Kidney (tissue), 14 donors: ENCODE measurements around the gene RNF41. TPM values are rescaled to one million over a fixed set of nuclear protein-coding genes. Genes with fewer than 3 reads are reported as not detected.

ENCODE experiments used
- DNase-seq, 5 donors: peaks; one replicate each; pipeline ENCODE4 v3.0.0-alpha.2; 2013 to 2020
- FAIRE-seq: peaks from 2 replicates; lab custom pipeline; 2012; peaks lifted over from hg19 to GRCh38; lab: Jason Lieb, UNC
- H3K27ac ChIP-seq, 2 donors: one replicate each; pipeline ENCODE4 v1.7.0; 2013; ENCODE audit warnings: low read depth in 2 of 2, low read length in 2 of 2, inconsistent platforms in 1 of 2
- H3K27me3 ChIP-seq: one replicate; pipeline ENCODE4 v1.7.1; 2013; ENCODE audit warnings: low read length, inconsistent platforms; ENCODE audit not compliant: control insufficient read depth, insufficient read depth
- H3K36me3 ChIP-seq, 3 donors: one replicate each; pipeline versions ENCODE4 v1.7.0 to v1.7.1; 2013; ENCODE audit warnings: low read length in 3 of 3, control low read depth in 1 of 3, inconsistent platforms in 1 of 3; ENCODE audit not compliant: insufficient read depth in 3 of 3, control insufficient read depth in 2 of 3
- H3K4me1 ChIP-seq, 3 donors: one replicate each; pipeline versions ENCODE4 v1.7.0 to v1.7.1; 2013; ENCODE audit warnings: low read length in 3 of 3, inconsistent platforms in 1 of 3, low read depth in 1 of 3; ENCODE audit not compliant: control insufficient read depth in 2 of 3, insufficient read depth in 2 of 3
- H3K4me3 ChIP-seq, 3 donors: one replicate each; pipeline versions ENCODE4 v1.7.0 to v1.8.1; 2013; ENCODE audit warnings: low read length in 3 of 3, control low read depth in 1 of 3, inconsistent platforms in 1 of 3
- H3K9ac ChIP-seq, 3 donors: one replicate each; pipeline versions ENCODE4 v1.7.0 to v1.7.1; 2013; ENCODE audit warnings: low read length in 3 of 3, control low read depth in 1 of 3, inconsistent platforms in 1 of 3
- H3K9me3 ChIP-seq, 3 donors: one replicate each; pipeline versions ENCODE4 v1.7.0 to v1.7.1; 2013; ENCODE audit warnings: low read length in 3 of 3, control low read depth in 1 of 3, inconsistent platforms in 1 of 3; ENCODE audit not compliant: control insufficient read depth in 2 of 3, insufficient read depth in 1 of 3
- intact Hi-C: fragments of 100-400 bp; cut with DNase I; formaldehyde crosslinking; loops from one replicate; pipeline ENCODE4 v1.11.1; 2022
- polyA plus RNA-seq: library from polyadenylated mRNA; stranded (reverse); fragments of 350-450 nt; fragmentation: Illumina TruSeq; extraction: RNeasy Lipid Tissue Mini Kit (QIAGEN cat#74804); gene quantifications from one replicate; pipeline ENCODE4 v1.2.3, GENCODE V29; 2014; ENCODE audit warnings: low read depth, low replicate concordance; ENCODE audit not compliant: insufficient read depth
- total RNA-seq: library from RNA; stranded (reverse); fragmentation: NEBNext Ultra II Directional; extraction: Animal tissue kit (Norgen Biotek cat#: 25700); gene quantifications from one replicate; pipeline ENCODE4 v1.2.1, GENCODE V29; 2021
- TF ChIP-seq, protein P1 (sequence below): IDR thresholded peaks from 3 replicates; pipeline ENCODE4 v1.5.1; 2012; ENCODE audit warnings: mild to moderate bottlenecking, moderate library complexity, borderline replicate concordance; ENCODE audit not compliant: insufficient read depth; ENCODE audit errors: extremely low read depth
- donor health status: control.
- donor health status: control.
- donor health status: control.
- donor health status: control.
- donor health status: control.
- donor health status: DM: yes; HTN: yes; CAD: no.
- donor health status: Normal renal cell carcinoma (clear cell type).

The RNF41 gene
- total and polyA plus RNA-seq, 2 donors from 2014 or later, result 17.6 to 45.5 TPM

DNA sequence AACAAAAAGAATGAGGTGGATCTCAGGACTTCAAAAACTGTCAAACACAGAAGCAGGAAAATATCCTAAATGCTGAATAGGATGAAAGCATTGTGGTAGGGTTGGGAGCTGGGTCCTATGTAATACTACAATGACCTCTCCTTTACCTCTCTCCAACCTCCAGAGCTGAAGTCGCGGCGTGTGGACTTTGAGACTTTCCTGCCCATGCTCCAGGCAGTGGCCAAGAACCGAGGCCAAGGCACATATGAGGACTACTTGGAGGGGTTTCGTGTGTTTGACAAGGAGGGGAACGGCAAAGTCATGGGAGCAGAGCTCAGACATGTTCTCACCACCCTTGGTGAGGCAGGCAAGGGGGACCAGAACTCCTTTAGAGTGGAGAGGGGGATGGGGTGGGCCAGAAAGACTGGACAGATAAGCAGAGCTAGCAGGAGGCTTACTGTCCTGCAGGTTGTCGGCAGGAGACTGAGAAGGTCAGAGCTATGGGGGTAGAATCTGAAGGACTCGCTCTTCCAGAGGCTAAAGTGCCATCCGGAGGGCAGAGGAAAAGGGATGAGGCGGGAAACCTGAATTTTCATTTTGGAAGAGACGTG, 66.4 kb downstream of the RNF41 start:
- Histone ChIP-seq H3K4me1 (peaks cover 2 to 27% (median 22%) of the 10 kb centered on the region in 3 donors), H3K4me3 (no peak overlapping the region)
- FAIRE-seq, result no peak

DNA sequence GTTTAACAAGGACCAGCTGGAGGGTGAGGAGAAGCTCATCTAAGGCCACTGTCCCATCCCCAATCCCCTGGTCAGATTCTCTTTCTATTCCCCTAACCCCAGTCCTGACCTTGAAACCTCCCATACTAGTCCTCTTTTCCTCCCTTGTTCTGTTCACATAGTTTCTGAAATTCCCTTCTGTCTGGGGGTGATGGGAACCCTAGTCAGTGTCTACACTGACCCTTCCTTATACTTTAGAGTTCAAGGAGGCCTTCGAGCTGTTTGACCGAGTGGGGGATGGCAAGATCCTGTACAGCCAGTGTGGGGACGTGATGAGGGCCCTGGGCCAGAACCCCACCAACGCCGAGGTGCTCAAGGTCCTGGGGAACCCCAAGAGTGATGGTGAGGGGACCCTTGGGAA, 66.9 kb downstream of the RNF41 start:
- Histone ChIP-seq H3K4me1 (peaks cover under 1 to 21% (median 16%) of the 10 kb centered on the region in 3 donors), H3K36me3 (peaks cover under 1 to 5% (median 4%) of the 10 kb centered on the region in 3 donors), H3K27ac (no peak overlapping the region), H3K27me3 (no peaks in the 10 kb centered on the region), H3K9me3 (no peaks in the 10 kb centered on the region), H3K9ac (no peak overlapping the region), H3K4me3 (no peak overlapping the region)
- FAIRE-seq, result no peak
- TF ChIP-seq, protein P1, sequence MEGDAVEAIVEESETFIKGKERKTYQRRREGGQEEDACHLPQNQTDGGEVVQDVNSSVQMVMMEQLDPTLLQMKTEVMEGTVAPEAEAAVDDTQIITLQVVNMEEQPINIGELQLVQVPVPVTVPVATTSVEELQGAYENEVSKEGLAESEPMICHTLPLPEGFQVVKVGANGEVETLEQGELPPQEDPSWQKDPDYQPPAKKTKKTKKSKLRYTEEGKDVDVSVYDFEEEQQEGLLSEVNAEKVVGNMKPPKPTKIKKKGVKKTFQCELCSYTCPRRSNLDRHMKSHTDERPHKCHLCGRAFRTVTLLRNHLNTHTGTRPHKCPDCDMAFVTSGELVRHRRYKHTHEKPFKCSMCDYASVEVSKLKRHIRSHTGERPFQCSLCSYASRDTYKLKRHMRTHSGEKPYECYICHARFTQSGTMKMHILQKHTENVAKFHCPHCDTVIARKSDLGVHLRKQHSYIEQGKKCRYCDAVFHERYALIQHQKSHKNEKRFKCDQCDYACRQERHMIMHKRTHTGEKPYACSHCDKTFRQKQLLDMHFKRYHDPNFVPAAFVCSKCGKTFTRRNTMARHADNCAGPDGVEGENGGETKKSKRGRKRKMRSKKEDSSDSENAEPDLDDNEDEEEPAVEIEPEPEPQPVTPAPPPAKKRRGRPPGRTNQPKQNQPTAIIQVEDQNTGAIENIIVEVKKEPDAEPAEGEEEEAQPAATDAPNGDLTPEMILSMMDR, result no peak
- intact Hi-C loops, result no loop called here
- peak in 1 of 5 donors; percentile 52 for DNase-seq

More for the DNA sequence above, 66.4 kb downstream of the RNF41 start:
- intact Hi-C loops, result no loop called here
- Histone ChIP-seq H3K9ac (no peak overlapping the region), H3K27me3 (no peaks in the 10 kb centered on the region), H3K27ac (no peak overlapping the region), H3K9me3 (no peaks in the 10 kb centered on the region), H3K36me3 (peaks cover 2 to 10% (median 8%) of the 10 kb centered on the region in 3 donors)
- no peak for DNase-seq
- TF ChIP-seq, protein P1, result no peak

DNA sequence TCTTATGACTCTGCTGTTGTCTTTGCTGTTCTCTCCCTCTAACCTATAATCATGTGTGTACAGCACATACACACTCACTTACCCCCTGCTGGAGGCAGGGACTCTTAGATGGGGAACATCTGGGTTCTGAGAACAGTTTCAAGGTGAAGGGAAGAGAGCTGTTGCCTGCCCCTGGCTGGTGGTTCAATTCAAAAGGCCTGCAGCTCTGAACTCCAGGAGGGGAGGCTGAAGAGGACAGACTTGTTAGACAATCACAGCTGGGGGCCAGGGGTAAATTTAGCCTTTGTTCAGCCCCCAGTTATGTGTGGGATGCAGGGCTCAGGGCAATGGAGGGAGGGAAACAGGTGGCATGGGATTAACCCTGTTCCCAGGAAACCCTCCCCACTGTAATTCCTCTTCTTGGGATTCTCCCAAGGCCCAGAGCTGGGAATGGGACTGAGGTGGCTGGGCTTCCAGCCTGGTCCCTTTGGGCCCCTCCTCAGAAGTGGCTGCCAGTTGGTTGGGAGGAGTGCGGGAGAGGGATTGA, 67.4 kb downstream of the RNF41 start:
- H3K4me1 ChIP-seq, result peaks cover 0 to 16% (median 11%) of the 10 kb centered on the region in 3 donors
- TF ChIP-seq, protein P1, result no peak
- no peak overlapping the region for H3K4me3 ChIP-seq
- H3K27ac ChIP-seq, result no peak overlapping the region
- no peaks in the 10 kb centered on the region for H3K9me3 ChIP-seq
- DNase-seq (no peak), FAIRE-seq (no peak)
- no peaks in the 10 kb centered on the region for H3K27me3 ChIP-seq
- H3K9ac ChIP-seq, result no peak overlapping the region
- H3K36me3 ChIP-seq, result peaks cover 0 to 2% (median 0%) of the 10 kb centered on the region in 3 donors
- intact Hi-C loops, result no loop called here
